GM12872 (cell line): ENCODE results near the gene KIF1C.

ENCODE experiments used
- CTCF ChIP-seq: IDR thresholded peaks from 3 replicates; pipeline ENCODE4 v1.5.1; 2011; ENCODE audit warnings: low read depth, mild to moderate bottlenecking, low read length, moderate library complexity; ENCODE audit not compliant: insufficient read depth

KIF1C gene

DNA sequence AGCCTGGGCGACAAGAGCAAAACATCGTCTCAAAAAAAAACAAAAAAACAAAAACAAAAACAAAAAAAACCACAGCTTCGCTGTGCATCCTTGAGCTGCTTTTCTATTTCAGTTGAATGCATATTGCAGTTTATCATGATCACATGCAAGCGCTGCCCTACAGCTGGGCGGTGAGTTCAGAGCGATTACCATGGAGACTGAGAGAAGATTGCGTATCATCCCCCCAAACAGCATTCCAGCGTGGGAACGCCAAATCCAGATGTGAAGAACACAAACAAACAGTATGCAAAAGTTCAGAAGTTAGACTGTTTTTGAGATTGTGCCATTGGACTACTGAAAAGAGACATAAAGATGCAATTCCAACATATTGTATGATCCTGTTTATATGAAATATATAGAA, 52.5 kb downstream of the KIF1C start:
- no peak for TF ChIP-seq CTCF

DNA sequence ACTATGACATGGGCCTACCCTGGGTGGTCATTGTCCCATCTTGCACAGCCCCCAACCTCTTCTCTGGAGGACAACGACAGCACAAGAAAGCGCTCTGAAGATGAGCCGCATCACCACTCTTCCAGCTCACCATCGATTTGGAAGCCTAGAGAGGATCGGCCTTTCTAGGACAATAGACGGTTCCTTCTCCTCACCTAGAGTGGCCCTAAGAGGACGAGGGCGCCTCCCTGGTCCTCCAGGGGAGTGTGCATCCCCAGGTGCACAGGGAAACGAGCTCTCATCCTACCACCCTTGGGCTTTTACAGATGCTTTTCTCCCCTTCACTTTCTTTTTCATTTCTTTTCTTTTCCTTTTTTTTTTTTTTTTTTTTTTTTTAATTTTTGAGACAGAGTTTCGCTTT, 57.8 kb downstream of the KIF1C start:
- TF ChIP-seq CTCF = no peak

DNA sequence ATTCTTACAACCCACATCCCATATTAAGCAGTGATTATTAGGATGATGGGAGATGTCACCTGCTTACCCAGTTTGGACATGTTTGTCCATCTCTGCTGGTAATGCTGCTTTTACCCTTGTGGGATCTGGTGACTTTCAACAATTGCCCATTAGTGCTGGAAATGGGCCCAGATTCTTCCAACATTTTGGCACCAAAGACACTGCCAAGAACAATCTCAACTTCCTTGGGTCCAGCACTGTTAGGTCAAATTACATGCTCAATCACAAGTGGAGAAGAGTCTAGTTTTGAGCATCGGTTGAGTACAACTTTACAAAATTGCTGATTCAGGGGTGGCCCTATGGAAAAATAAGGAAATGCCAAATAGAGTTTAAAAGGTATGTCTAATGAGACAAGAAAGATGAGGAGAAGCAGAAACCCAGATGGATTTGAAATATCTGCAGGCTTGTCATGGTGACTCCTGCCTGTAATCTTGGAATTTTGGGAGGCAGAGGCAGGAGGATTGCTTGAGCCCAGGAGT, 67.5 kb downstream of the KIF1C start:
- TF ChIP-seq CTCF = no peak

GRCh38 chr17:5068236-5068635, 70.5 kb downstream of the KIF1C start:
- no peak for TF ChIP-seq CTCF

DNA sequence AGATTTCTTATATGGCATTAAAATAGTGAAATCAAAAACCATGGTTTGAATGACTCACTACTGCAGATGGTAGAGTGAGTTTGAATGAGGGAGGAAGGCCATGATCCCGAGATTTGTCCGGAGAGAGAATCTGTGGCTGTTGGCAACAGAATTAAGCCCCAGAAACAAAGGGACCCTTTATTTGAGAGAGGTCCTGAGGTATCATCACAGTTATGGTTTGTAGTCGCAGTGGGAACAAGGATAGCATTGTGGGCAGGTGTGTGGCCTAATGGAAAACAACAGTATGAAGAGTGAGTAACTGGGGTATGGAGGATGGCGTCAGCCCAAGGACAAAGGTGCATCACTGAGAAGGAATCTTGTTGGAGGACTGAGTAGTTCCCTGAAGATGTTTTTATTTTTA, 72.0 kb downstream of the KIF1C start:
- TF ChIP-seq CTCF = no peak

- TF ChIP-seq CTCF = no peak
Measured at GRCh38 chr17:5077781-5078105, 80.0 kb downstream of the KIF1C start.
